Activated effector memory CD4-positive, alpha-beta T cell treated with anti-CD3 and anti-CD28 coated beads, Interleukin-2, amount 50 U/mL, for 16 hours (primary cell): ENCODE data around the gene RGMB.

Experiments used
- DNase-seq: peaks from one replicate; pipeline ENCODE4 v3.0.0-alpha.2; 2020

RGMB gene

DNA sequence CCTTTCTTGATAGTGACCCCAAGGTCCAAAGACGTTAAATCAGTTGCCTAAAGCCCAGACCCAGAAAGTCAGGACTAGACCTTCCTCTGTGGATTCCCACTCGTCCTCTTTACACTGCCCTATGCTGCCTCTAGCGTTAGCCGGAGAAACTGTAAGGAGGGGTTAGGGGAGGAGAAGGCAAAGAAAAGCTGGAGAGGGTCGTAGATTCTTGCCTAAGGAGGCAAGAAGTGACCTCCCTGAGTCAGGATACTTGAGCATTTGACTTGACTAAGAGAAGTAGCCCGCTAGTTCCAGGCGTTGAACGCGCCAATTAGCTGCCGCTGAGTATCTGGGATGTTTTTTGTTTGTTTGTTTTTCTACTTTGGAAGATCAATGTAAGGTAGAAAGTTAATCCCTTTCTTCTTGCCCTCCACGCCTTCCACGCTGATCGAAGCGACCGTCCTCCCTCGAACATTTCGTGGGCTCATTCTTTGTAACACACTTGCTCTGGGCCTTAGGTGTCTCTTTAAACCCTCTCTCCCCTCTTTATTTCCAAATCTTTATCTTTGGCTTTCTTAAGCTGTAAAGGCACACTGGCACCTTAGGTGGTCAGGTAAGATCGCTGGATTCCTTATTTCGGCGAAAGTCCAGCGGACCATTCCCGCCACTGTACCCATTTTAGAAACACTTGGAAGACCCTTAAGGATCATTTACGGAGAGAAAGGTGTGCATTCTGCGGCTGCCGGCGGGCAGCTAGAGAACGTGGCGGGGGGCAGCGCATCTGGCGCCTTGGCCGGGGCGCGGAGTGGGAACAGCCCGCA, 5.1 kb upstream of the RGMB start:
- DNase-seq: peak; percentile 68

DNA sequence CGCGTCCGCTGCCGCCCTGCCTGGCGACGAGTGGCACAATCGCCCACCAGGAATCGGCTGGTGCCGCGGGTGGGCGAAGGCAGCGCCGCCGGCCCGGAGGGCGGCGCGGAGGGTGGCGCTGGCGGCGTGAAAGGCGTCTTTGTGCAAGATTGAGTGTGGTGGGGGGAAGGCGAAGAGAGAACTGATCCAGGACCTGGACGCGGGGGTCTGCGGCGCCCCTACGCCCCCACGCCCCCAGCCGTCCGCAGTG, 4.6 kb upstream of the RGMB start:
- DNase-seq: no peak

DNA sequence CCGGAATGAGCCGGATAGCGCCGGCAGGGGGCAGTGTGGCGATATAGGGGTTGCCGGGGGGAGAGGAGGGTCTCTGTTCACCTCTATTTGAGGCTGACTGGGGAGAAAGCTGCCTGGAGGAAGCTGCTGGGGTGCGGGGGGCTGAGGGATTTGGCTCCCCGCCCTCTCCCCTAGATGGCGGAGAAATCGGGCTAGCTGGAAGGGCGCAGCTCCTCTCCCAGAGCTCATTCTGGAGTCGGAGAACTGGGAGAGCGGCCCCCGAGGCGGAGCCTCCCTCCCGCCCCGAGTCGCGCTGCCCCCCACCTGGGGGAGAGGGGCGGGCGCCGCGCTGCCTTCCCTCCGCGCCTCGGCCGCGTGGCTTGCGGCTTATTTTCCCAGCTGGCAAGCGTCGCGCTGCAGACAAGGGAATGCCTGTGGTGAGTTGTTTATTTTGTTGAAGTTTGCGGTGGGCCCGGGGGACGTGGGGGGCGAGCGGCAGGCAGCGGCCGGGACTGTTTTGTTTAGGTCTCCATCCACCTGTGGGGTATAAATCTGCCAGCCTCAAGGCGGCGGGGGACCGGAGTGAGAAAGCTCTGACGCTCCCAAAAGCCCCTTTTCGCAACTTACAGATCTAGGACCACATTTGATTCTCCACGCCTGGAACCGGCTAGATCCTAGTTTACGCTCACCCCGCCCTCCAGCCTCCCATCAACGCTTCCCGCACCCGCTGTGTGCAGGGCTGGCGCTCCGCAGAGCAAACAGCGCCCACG, 4.1 kb upstream of the RGMB start:
- DNase-seq: peak; percentile 80

DNA sequence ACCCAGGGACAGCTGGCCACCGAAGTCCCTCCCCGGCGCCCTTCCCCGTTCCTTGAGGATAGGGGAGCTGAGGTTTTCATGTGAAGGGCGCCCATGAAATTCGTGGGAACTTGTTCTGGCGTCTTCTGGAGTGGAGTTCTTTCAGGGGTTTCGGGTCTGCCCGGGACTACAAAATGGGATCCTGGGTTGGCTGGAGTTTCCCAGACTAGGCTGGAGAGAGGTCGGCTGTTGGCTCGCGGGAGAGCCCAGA, 3.6 kb upstream of the RGMB start:
- no peak for DNase-seq

DNA sequence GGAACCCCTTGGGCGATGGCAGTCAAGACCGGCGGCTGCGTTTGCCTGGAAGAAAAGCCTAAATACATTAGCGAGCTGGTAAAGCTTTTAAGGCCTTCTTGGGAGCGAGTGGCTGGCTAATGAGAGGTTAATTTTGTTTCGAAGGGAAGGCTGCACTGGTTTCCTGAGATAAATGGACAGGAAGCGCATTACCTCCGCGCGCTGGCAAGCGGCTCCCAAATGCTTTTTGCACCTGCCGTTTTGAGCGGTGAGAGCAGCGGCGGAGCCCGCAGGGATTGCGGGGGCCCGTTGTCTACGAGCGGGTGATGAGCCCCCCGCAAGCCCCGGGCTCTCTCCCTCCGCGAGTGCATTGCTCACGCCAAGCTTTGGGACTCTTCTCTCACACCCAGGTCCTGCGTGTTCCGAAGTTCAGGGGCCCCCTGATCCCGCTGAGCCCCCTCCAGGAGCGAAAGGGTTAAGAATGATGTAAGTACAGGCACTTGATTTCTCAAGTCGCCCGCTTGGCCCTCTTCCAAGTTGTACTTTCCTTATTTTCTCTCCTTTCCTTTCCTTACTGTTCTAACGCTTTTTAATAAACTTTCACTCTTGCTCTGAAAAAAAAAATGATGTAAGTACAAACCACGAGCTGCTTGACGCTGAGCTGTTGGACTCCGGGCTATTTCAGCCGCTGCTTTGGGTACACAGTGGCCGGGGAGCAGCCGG, 3.1 kb upstream of the RGMB start:
- peak; percentile 67 for DNase-seq

DNA sequence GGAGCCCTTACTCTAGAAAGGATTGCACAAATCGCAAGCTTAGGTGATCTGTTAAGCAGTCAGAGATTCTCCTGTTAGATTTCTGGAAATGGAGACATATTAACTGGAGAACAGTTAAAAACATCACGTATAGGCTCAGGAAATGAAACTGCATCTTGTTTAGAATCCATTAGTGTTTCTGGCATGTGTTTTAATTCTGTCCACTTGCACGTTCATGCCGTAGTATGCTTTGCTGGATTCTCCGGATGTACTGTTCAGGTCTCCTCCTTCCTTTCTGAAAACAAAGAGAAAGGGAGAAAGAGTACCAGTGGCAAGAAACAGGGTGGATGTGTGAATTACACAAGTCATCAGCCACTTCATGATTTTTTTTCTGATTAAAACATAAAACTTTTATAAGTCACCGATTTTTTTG, 2.5 kb upstream of the RGMB start:
- DNase-seq: no peak

DNA sequence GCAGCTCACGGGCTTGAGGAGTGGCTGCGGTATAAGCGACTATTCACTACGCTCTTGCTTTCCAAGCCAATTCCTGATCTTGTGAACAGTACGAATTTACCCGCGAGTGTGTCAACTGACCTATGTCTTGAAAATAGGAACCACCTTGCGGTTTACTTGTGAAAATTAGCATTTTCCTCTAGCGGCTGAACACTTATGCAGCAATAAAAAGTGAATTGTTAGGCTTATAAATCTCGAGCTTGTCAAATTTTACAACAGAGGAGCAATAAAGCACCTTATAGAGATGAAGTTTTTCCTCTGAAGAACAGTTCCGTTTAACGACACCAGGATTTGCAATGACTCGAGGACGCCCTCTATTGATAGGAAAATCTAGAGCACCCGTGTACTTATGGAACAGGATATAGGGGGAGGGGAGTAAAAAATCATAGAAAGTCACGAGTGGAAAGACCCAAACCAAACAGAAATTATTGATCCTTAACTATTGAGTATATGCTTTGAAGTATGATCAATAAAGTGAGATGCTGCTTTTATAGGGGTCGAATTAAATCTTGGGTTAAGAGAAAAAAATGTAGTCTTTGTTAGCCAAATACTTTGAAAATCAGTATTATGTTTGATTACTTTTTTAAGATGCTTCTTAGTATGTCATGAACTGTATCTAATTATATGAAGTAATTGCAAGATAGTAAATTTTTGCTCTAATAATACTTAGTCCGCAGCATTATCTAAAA, 1.9 kb upstream of the RGMB start:
- DNase-seq: peak; percentile 70

DNA sequence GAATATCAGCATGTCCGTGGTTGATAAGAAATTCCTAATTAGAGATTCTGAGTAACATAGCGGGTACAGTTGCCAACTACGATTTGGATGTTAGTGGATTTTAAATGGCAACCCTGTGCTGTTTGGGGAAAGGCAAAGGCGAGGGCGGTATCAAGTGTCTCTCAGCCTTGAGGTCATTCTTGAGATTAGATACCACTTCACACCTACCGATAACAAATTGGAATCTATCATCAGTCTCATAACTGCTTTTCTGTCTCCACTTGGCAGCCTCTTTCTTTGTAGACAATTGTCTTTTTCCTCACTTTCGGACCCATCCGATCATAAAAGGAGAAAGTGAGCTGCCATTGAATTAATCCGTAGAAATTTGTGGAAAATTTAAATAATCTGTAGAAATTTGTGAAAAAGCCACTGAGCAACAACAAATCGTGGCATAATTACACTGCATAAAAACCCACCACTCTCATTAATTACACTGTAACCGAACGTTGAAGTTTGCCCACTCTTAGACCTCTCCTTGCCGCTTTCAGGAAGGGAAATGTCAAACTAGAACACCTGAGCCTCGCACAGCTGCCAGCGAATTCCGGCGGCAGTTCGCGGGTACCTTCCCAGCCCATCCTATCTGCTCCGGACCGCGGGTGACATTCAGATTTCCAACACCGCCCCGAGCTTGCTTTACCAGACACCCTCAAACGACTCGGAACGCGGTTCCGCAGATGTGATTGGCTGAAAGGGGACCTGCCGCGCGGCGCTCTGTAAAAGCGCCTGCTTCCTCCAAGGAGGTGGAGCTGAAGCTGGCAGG, 849 bp upstream of the RGMB start:
- peak; percentile 86 for DNase-seq

DNA sequence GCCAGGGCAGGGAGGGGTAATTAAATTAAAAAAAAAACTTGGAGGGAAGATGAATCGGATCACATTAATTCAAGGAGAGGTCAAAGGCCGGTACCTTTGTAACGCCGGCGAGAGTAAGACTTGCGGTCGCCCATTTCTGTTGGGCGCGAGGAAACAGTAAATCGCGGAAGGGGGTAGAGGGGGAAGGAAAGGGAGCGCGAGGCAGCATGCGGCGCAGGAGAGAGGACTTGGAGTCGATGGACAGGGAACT, 324 bp upstream of the RGMB start:
- no peak for DNase-seq

DNA sequence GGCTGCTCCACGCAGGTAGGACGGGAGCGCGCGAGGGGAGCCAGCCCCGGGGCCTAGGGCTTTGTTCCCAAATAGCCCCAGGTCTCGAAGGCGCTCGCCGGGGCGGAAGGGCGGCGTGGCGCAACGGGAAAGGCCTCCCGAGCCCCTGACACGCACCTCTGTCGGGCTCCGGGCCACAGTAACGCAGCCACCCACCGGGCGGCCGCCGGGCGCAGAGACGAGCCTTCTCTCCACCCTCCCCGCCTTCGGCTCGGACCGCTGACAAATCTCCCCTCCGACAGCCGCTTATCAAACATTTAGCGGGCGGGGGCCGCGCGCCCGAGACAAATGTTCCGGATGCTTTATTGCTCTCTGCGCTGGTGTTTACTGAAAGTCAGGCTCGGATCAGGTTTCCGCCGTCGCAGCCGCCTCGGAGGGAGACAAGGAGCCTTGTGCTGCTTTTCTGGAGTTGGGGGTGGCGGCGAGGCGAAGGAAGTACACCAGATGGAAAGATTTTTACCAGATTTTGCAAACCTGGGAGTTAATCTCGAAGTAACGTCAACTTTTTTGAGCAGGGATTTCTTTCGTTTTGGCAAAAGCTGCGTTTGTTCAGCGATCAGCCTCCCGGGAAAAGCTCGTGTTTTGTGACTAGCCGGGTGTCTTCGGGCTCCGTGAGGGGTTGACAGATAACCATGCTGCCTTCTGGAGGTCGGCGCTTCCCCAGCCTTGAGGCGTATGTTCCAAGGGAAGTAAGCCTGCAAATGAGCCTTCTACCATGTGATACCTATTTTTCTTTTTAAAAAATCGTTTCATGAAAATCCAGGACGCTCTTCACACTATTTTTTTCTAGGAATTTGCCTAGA, 950 bp downstream of the RGMB start:
- DNase-seq: peak; percentile 86

DNA sequence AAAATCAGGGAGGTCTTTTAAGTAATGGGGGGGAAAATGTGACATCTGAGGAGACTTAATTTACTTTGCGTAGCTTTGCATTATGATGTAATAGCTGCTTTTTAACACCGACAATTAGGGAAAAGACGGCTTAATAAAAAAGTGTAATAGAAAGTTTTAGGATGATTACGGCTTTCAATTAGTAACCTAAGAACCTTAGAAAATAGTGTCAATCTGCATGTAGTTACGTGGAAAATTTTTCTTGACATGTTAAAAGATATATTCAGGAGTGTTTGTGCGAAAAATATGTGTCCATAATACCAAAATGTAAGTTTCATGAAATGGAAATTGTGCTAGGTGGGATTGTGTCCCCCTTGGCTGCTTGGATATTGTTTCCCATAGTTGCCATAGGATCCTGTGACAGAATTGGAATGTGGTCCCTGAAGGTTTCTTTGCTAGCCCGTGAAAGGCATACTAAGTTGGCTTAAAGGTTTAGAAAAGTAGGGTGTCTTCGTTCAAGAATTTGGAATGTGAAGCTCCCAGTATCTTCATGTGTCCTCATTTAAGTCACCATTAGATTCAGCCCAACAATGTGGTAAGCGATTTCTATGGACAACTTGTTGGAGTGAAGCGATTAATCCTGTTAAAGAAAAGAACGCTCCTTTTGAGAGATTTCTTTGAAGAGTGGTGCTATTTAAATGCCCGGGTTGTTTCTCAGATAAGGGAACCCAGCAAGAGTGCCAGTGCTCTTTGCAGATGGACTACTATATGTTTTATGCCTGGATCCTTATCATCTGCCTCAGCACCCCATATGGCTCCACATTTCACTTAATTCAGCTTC, 2.0 kb downstream of the RGMB start:
- no peak for DNase-seq

DNA sequence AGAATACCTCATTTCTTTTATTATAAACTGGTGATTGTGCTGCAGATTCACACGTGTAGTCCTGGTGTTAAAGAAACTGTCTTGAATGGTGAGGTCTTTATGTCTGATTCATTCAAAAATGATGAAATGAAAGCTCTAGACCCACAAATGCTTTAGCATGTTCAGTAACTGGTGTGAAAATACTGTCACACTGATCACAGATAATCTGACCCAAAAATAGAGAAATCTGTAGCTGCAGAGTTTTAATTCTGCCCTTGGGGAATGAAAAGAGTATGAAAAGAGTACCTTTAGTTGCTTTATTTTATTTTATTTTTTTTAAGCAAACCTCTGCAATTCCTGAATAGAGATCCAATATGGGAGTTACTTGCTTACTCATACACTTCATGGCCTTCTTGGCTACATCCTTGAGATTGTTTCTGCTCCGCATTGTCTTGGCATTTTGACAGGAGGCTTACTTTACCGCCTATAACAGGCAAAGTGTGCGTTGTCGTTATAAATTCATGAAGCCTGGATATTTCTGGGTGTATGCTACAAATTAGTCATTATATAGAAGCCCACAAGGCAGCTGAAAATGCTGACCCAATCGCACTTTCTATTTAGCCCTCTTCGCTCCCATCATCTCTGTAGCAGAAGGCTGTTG, 2.7 kb downstream of the RGMB start:
- DNase-seq: no peak

DNA sequence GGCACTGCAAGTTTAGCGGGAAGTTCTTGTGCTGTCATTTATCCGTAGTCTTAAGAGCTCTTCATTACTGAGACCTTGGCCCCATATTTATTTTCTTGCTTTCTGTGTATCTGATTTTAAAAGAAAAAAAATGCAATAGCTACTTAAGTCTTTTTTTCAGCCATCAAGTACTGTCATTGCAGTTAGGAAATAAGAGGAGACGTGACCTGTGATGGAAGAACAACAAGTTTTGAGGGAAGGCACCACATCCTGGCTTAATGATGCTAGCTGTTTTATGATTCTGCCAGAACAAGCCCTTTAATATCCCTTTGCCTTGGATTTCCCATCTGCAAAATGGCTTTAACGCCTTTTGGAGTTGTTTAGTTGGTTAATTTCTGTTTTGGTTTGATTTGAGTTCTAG, 3.8 kb downstream of the RGMB start:
- DNase-seq: no peak

DNA sequence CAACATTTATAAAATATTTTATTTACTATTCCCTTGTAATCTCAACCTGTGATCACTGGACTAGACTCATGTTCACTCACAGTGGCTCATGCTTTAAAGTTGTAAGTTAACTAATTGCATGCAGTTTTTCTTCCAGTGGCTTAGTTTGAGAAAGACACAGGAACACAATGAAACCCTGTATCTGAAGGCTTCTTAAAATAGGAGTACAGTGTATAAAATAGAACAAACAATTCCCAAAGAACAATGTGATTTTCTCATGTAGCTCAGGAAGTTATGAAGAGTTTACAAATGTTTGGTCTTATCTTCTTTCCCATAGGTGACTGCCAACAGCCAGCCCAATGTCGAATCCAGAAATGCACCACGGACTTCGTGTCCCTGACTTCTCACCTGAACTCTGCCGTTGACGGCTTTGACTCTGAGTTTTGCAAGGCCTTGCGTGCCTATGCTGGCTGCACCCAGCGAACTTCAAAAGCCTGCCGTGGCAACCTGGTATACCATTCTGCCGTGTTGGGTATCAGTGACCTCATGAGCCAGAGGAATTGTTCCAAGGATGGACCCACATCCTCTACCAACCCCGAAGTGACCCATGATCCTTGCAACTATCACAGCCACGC, 5.9 kb downstream of the RGMB start:
- no peak for DNase-seq

DNA sequence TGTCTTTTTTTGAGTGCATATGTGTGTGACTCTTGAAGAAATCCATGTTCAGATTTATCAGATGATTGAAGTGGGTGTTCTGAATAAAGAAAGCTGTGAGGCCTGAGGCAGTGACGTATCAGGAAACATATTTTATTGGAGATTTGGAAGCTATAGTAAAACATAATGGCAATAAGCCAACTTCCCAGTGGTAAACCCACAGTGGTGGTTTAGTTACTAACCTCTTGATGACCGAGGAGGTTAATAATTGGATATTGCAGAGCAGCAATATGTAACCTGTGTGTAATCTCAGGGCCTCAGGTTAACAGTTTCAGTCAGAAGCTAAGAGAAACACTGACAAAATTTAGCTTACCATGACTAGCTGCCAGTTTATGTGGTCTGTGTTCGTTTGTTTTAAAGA, 6.9 kb downstream of the RGMB start:
- DNase-seq: no peak

DNA sequence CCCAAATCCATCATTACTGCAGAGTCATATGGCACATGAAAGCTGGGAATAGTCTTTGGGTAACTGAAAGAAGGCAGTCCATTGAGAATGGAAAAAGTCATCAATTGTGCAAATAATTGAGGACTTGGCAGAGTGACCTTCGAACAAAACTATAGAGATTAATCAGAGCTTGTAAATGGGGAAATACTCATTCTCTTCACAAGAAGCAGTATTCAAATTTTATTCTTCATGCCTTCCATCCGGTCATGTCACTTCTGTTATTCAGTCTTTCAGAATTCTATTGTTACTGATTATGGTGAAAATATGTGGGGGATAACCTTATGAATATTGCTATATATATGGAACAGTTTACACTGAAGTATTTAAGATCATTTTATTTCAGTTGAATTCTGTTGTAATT, 8.1 kb downstream of the RGMB start:
- no peak for DNase-seq

DNA sequence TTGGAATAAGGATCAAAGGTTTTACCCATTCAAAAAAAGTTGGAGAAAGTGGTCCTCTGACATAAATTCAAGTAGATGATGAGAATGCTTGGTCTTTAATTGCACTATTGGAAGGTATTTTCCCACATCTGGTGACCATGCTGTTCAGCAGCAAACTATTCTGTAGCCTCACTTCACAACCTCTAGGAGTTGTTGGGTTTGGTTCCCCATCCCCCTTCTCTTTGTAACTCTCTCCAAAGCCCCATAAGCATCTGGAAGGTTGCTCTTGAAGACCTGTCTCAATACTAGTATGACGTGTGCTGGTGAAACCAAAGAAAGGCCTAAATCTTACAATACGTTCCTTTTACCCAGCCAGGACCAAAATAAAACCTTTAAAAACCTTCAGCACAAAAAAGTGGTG, 8.5 kb downstream of the RGMB start:
- DNase-seq: no peak

DNA sequence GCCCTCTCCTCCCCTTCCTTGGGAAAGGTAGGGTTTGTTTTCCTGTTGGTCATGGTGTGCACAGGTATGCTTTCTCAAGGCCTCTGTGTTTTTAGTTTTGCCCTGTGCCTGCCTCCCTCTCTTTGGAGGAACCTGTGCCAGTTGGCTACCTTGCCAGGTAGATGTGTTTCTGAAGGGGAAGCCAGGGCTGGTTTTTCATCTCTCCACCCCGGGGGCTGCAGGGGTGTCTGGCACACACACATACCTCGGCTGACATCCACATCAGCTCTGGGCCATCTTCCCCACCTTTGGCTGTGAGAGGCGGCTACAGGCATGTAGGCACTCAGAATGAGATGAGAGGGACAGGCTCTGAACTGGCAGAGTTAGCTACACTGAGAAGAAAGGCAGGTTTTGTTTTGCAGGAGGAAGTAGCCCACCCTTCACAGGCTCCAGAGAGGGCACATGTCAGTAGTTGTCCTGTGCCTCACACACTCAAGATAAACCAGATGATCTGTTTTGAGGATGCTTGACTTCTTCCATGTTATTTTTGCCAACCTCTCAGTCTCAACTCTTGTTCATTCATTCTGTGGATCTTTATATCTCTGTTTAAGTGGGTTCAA, 9.7 kb downstream of the RGMB start:
- no peak for DNase-seq

DNA sequence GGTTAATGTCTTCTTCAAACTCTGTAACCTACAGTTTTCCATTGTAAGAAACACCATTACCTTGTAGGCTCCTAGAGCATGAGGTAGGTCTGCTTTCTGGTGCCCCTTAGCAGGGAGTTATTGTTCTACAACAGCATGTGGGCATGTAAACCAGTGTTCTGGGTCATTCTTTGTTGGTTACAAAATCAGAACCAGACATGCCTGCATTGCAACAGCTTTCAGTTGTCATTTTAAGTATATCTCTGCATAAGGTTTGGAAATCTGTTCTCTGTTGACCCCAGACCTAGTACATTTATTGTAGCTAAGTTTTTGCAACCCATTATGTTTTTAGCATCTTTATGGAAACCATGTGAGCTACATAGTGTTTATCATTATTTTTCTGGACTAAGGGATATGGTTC, 10.9 kb downstream of the RGMB start:
- no peak for DNase-seq

DNA sequence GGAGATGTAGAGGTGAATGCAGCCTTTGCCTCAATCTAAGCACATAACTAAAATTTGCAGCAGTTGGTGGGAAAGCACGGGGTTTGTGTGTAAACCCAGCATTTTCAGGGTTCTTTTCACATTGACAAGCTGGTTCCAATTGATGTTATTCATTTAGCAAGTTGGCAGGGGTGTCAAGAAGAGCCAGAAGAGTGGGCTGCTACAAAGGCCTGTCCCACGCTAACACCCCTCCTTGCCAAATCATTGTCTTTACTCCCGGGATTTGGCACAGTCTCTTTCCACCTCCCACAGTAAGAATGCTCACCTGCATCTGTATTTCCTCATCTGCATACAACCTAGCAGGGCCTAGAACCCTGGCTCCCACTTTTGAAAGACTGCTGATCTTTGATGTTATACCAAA, 11.8 kb downstream of the RGMB start:
- DNase-seq: no peak
